ENCODE measurements around the gene DISP2. TPM values are rescaled to one million over a fixed set of nuclear protein-coding genes. Genes with fewer than 3 reads are reported as not detected.

DISP2 gene
- total RNA-seq, 2 donors from 2014 or later = 0.04 to 0.40 TPM

- H3K4me1 ChIP-seq (ENCODE audit: control insufficient read depth, insufficient read depth, low read length) = no peaks in the 10 kb centered on the region
- no peak overlapping the region for H3K9ac ChIP-seq (ENCODE audit: extremely low read depth, low read length, poor library complexity, severe bottlenecking)
- no peak overlapping the region for H3K27ac ChIP-seq (ENCODE audit: low read depth, low read length)
- Mint-ChIP-seq H3K9me3 (no peaks in the 10 kb centered on the region), H3K36me3 (ENCODE audit: low read depth) (no peaks in the 10 kb centered on the region), H3K27ac (no peak overlapping the region), H3K4me1 (peaks cover 6% of the 10 kb centered on the region), H3K27me3 (ENCODE audit: insufficient read depth) (peaks cover 25% of the 10 kb centered on the region), H3K4me3 (no peak overlapping the region)
- TF ChIP-seq CTCF (conservative IDR thresholded peaks at IDR 0.05) = no peak
- no peak for DNase-seq
- no peaks in the 10 kb centered on the region for H3K9me3 ChIP-seq (ENCODE audit: control insufficient read depth, low read length)
- no peaks in the 10 kb centered on the region for H3K36me3 ChIP-seq (ENCODE audit: control insufficient read depth, insufficient read depth, low read length)
- H3K4me3 ChIP-seq (ENCODE audit: low read length) = no peak overlapping the region
- 90 to 100% methylated on average over 1 to 4 of the region's 4 CpGs for WGBS, 2 experiments (ENCODE audit: insufficient coverage in 1 of 2, insufficient read length in 1 of 2)
- H3K27me3 ChIP-seq (ENCODE audit: control insufficient read depth, insufficient read depth, low read length, poor library complexity, severe bottlenecking) = peaks cover 8% of the 10 kb centered on the region
These were observed 70.2 kb downstream of the DISP2 start for GRCh38 chr15:40428185-40428584.

Other genes starting within 250 kb of the DISP2 start
- gene BMF, start 249.3 kb upstream of the DISP2 start, total RNA-seq = 10 to 100 TPM; 48.3 to 53.5 TPM
- 100 to 1,000 TPM in 1 of 2 donors, 10 to 100 TPM in 1; 58.6 to 108 TPM for gene BUB1B, start 197.2 kb upstream of the DISP2 start, total RNA-seq
- 1 to 10 TPM; 7.7 to 9.1 TPM for gene PAK6, start 119.2 kb upstream of the DISP2 start, total RNA-seq
- gene ANKRD63, start 75.2 kb upstream of the DISP2 start, total RNA-seq = not detected
- gene PLCB2, start 50.3 kb upstream of the DISP2 start, total RNA-seq = 1 to 10 TPM; 4.4 to 5.3 TPM
- gene INAFM2, start 34.5 kb upstream of the DISP2 start, total RNA-seq = 1 to 10 TPM; 4.6 to 8.6 TPM
- gene CCDC9B, start 17.3 kb upstream of the DISP2 start, total RNA-seq = under 1 TPM; 0.15 to 0.42 TPM
- not detected for gene PHGR1, start 7.2 kb upstream of the DISP2 start, total RNA-seq
- 10 to 100 TPM; 57.6 to 92.4 TPM for gene KNSTRN, start 24.5 kb downstream of the DISP2 start, total RNA-seq
- 10 to 100 TPM; 90.6 to 98.7 TPM for gene IVD, start 47.6 kb downstream of the DISP2 start, total RNA-seq
- gene BAHD1, start 82.7 kb downstream of the DISP2 start, total RNA-seq = 10 to 100 TPM; 23.5 to 30.1 TPM
- 10 to 100 TPM; 33.7 to 43.0 TPM for gene CHST14, start 112.8 kb downstream of the DISP2 start, total RNA-seq
- gene CCDC32, start 206.8 kb downstream of the DISP2 start, total RNA-seq = 10 to 100 TPM; 14.9 to 16.8 TPM
- 10 to 100 TPM; 16.5 to 20.5 TPM for gene RPUSD2, start 211.1 kb downstream of the DISP2 start, total RNA-seq
- 10 to 100 TPM; 17.6 to 32.6 TPM for gene KNL1, start 236.0 kb downstream of the DISP2 start, total RNA-seq

Data from endodermal cell (in vitro differentiated cells).